Measurements from ENCODE around the gene RRM1. TPM values are rescaled to one million over a fixed set of nuclear protein-coding genes. Genes with fewer than 3 reads are reported as not detected.

The RRM1 gene
- total RNA-seq, 2 experiments from 2014 or later: 177 to 236 TPM

GRCh38 chr11:4064278-4064955 is 30.2 kb upstream of the RRM1 start:
- Mint-ChIP-seq H3K4me3 (no peak overlapping the region), H3K9me3 (no peaks in the 10 kb centered on the region), H3K27me3 (no peaks in the 10 kb centered on the region), H3K27ac (no peak overlapping the region), H3K4me1 (peaks cover 47% of the 10 kb centered on the region), H3K36me3 (ENCODE audit: low read depth) (peaks cover 64% of the 10 kb centered on the region)
- POLR2A ChIA-PET: no interaction called here
- CTCF ChIA-PET: interaction anchor here (0.6 to 13.0 kb wide), 9 partner anchors 8 to 391 kb away, joined by 3 to 214 read pairs (median 4); partner anchors contain the start of genes RHOG and STIM1
- no peak for DNase-seq

GRCh38 chr11:4065086-4065485 is 29.5 kb upstream of the RRM1 start:
- Mint-ChIP-seq H3K27me3 (no peaks in the 10 kb centered on the region), H3K9me3 (no peaks in the 10 kb centered on the region), H3K36me3 (ENCODE audit: low read depth) (peaks cover 60% of the 10 kb centered on the region), H3K4me3 (no peak overlapping the region), H3K4me1 (peaks cover 48% of the 10 kb centered on the region), H3K27ac (no peak overlapping the region)
- no peak for DNase-seq
- CTCF ChIA-PET: interaction anchor here (0.6 to 13.0 kb wide), 6 partner anchors 23 to 392 kb away, joined by 3 to 214 read pairs (median 5); partner anchors contain the start of genes RHOG and STIM1
- POLR2A ChIA-PET: no interaction called here

- Mint-ChIP-seq H3K27ac (peak overlapping the region; percentile 32), H3K9me3 (no peaks in the 10 kb centered on the region)
- CTCF ChIA-PET: interaction anchor here (1.1 to 13.0 kb wide), 4 partner anchors 9 to 225 kb away, joined by 3 to 214 read pairs (median 10); partner anchors contain the start of genes RHOG and STIM1
These were observed 28.8 kb upstream of the RRM1 start for GRCh38 chr11:4065601-4066377.

GRCh38 chr11:4066910-4067309 is 27.7 kb upstream of the RRM1 start:
- no peak for DNase-seq
- Mint-ChIP-seq H3K27me3 (no peaks in the 10 kb centered on the region), H3K4me1 (peaks cover 51% of the 10 kb centered on the region), H3K4me3 (no peak overlapping the region), H3K27ac (no peak overlapping the region), H3K36me3 (ENCODE audit: low read depth) (peaks cover 53% of the 10 kb centered on the region), H3K9me3 (no peaks in the 10 kb centered on the region)
- ChIA-PET POLR2A (no interaction called here), CTCF (interaction anchor here (0.6 to 13.0 kb wide), 3 partner anchors 108 to 214 kb away, joined by 3 to 214 read pairs (median 6); partner anchors contain the start of gene STIM1)

More at GRCh38 chr11:4065601-4066377, 28.8 kb upstream of the RRM1 start:
- Mint-ChIP-seq H3K4me1 (peaks cover 47% of the 10 kb centered on the region), H3K27me3 (no peaks in the 10 kb centered on the region), H3K36me3 (ENCODE audit: low read depth) (peaks cover 60% of the 10 kb centered on the region), H3K4me3 (no peak overlapping the region)
- no peak for DNase-seq
- POLR2A ChIA-PET: interaction anchor here (0.5 kb wide), 1 partner anchor 211 kb away, joined by 3 read pairs; no protein-coding TSS in a partner anchor

GRCh38 chr11:4068962-4069361 is 25.6 kb upstream of the RRM1 start:
- Mint-ChIP-seq H3K36me3 (ENCODE audit: low read depth) (peaks cover 54% of the 10 kb centered on the region), H3K27me3 (no peaks in the 10 kb centered on the region), H3K4me1 (peaks cover 59% of the 10 kb centered on the region), H3K9me3 (no peaks in the 10 kb centered on the region), H3K27ac (peak overlapping the region; percentile 33), H3K4me3 (no peak overlapping the region)
- CTCF ChIA-PET: interaction anchor here (0.8 to 13.0 kb wide), 2 partner anchors 15 to 216 kb away, joined by 3 to 214 read pairs; partner anchors contain the start of gene STIM1
- DNase-seq: no peak
- POLR2A ChIA-PET: no interaction called here

- no peaks in the 10 kb centered on the region for H3K9me3 Mint-ChIP-seq
- POLR2A ChIA-PET: interaction anchor here (1.4 kb wide), 1 partner anchor 222 kb away, joined by 5 read pairs; no protein-coding TSS in a partner anchor
These were observed 23.3 kb upstream of the RRM1 start for GRCh38 chr11:4071325-4071724.

GRCh38 chr11:4071914-4072313 is 22.7 kb upstream of the RRM1 start:
- ChIA-PET CTCF (interaction anchor here (0.6 to 13.0 kb wide), 27 partner anchors 8 to 370 kb away, joined by 3 to 214 read pairs (median 5); partner anchors contain the start of genes PGAP2, RHOG and STIM1), POLR2A (interaction anchor here (1.3 to 1.4 kb wide), 2 partner anchors 129 to 223 kb away, joined by 3 to 5 read pairs; no protein-coding TSS in a partner anchor)
- Mint-ChIP-seq H3K9me3 (no peaks in the 10 kb centered on the region), H3K4me3 (no peak overlapping the region), H3K36me3 (ENCODE audit: low read depth) (peaks cover 43% of the 10 kb centered on the region), H3K27me3 (no peaks in the 10 kb centered on the region), H3K4me1 (peaks cover 46% of the 10 kb centered on the region), H3K27ac (no peak overlapping the region)
- DNase-seq: no peak

More at GRCh38 chr11:4071325-4071724, 23.3 kb upstream of the RRM1 start:
- no peaks in the 10 kb centered on the region for H3K27me3 Mint-ChIP-seq
- no peak overlapping the region for H3K27ac Mint-ChIP-seq
- no peak overlapping the region for H3K4me3 Mint-ChIP-seq
- CTCF ChIA-PET: interaction anchor here (1.0 to 13.0 kb wide), 7 partner anchors 7 to 369 kb away, joined by 3 to 214 read pairs (median 16); partner anchors contain the start of genes RHOG and STIM1
- no peak for DNase-seq
- peaks cover 46% of the 10 kb centered on the region for H3K4me1 Mint-ChIP-seq
- H3K36me3 Mint-ChIP-seq (ENCODE audit: low read depth): peaks cover 49% of the 10 kb centered on the region

GRCh38 chr11:4072668-4073285 is 21.8 kb upstream of the RRM1 start:
- peaks cover 38% of the 10 kb centered on the region for H3K36me3 Mint-ChIP-seq (ENCODE audit: low read depth)
- H3K27ac Mint-ChIP-seq: peak overlapping the region; percentile 3
- DNase-seq: peak; percentile 74
- peaks cover 37% of the 10 kb centered on the region for H3K4me1 Mint-ChIP-seq
- no peaks in the 10 kb centered on the region for H3K9me3 Mint-ChIP-seq
- no peaks in the 10 kb centered on the region for H3K27me3 Mint-ChIP-seq
- ChIA-PET POLR2A (interaction anchor here (1.3 to 1.4 kb wide), 2 partner anchors 130 to 224 kb away, joined by 3 to 5 read pairs; no protein-coding TSS in a partner anchor), CTCF (interaction anchor here (0.6 to 13.0 kb wide), 47 partner anchors 9 to 430 kb away, joined by 3 to 214 read pairs (median 4); partner anchors contain the start of genes PGAP2, RHOG and STIM1)
- H3K4me3 Mint-ChIP-seq: no peak overlapping the region

- no peak for DNase-seq
- peaks cover 32% of the 10 kb centered on the region for H3K36me3 Mint-ChIP-seq (ENCODE audit: low read depth)
- ChIA-PET CTCF (interaction anchor here (1.1 to 13.0 kb wide), 10 partner anchors 22 to 276 kb away, joined by 3 to 214 read pairs (median 6); partner anchors contain the start of genes NUP98, RHOG and STIM1), POLR2A (interaction anchor here (0.5 kb wide), 1 partner anchor 19 kb away, joined by 3 read pairs; no protein-coding TSS in a partner anchor)
- H3K4me1 Mint-ChIP-seq: peaks cover 23% of the 10 kb centered on the region
- H3K27ac Mint-ChIP-seq: no peak overlapping the region
- H3K4me3 Mint-ChIP-seq: no peak overlapping the region
- H3K9me3 Mint-ChIP-seq: no peaks in the 10 kb centered on the region
- no peaks in the 10 kb centered on the region for H3K27me3 Mint-ChIP-seq
These were observed 20.3 kb upstream of the RRM1 start for GRCh38 chr11:4074266-4074665.

- POLR2A ChIA-PET: no interaction called here
- DNase-seq: no peak
These were observed 17.8 kb upstream of the RRM1 start for GRCh38 chr11:4076774-4077173.

GRCh38 chr11:4083198-4083597 is 11.4 kb upstream of the RRM1 start:
- H3K9me3 Mint-ChIP-seq: no peaks in the 10 kb centered on the region
- ChIA-PET CTCF (interaction anchor here (3.1 to 4.8 kb wide), 2 partner anchors 11 kb away, joined by 19 to 22 read pairs; no protein-coding TSS in a partner anchor), POLR2A (no interaction called here)
- no peaks in the 10 kb centered on the region for H3K27me3 Mint-ChIP-seq
- H3K4me1 Mint-ChIP-seq: peaks cover 23% of the 10 kb centered on the region
- DNase-seq: no peak
- H3K27ac Mint-ChIP-seq: no peak overlapping the region
- H3K4me3 Mint-ChIP-seq: no peak overlapping the region
- H3K36me3 Mint-ChIP-seq (ENCODE audit: low read depth): peaks cover 62% of the 10 kb centered on the region

More at GRCh38 chr11:4076774-4077173, 17.8 kb upstream of the RRM1 start:
- H3K9me3 Mint-ChIP-seq: no peaks in the 10 kb centered on the region
- H3K27me3 Mint-ChIP-seq: no peaks in the 10 kb centered on the region
- CTCF ChIA-PET: interaction anchor here (0.6 kb wide), 1 partner anchor 12 kb away, joined by 3 read pairs; no protein-coding TSS in a partner anchor
- peaks cover 17% of the 10 kb centered on the region for H3K4me1 Mint-ChIP-seq
- no peak overlapping the region for H3K27ac Mint-ChIP-seq
- no peak overlapping the region for H3K4me3 Mint-ChIP-seq
- H3K36me3 Mint-ChIP-seq (ENCODE audit: low read depth): peaks cover 34% of the 10 kb centered on the region

All from activated CD4-positive, alpha-beta T cell treated with anti-CD3 and anti-CD28 coated beads, Interleukin-2, amount 10 ng/mL, durations not matched to agents 7 days and 5 days (primary cell).